Heart left ventricle (tissue), 13 donors: Measurements from ENCODE around the gene RNF175.

ENCODE experiments used
- POLR2A ChIP-seq, 2 donors: fragments of 450-650 bp; IDR thresholded peaks; one replicate each; pipeline ENCODE4 v1.6.1; 2017; ENCODE audit warnings: antibody characterized with exemption in 2 of 2, mild to moderate bottlenecking in 2 of 2, moderate library complexity in 2 of 2
- TF ChIP-seq, protein P1 (sequence below), 12 donors: fragments of 200-600 bp; sonication (generic) in 4 of 12; IDR thresholded peaks; one replicate each; pipeline versions ENCODE4 v1.5.0 to v1.8.0; 2018 to 2022; ENCODE audit warnings: antibody characterized with exemption in 12 of 12, mild to moderate bottlenecking in 5 of 12
- donor health status: ischemic (EF 13 %, LVEDD 7.1; RV severe dilation, severe dysfunction).
- donor health status: DM: no; HTN: yes; CAD: no.
- donor health status: DM: no; HTN: no; CAD: no.
- donor health status: ischemic (EF 25% LVEDD 6.9; RV normal size, moderate dysfunction).
- donor health status: ischemic (EF 25% LVEDD 5.7; RV mildly dilated, moderate dysfunction).
- donor health status: ischemic (EF 35%, LVEDD 5.7; RV mildly dilated, moderate dysfunction).
- donor health status: nonischemic (EF 11% LVEDD 7.7; RV severe dilation, severe dysfunction).
- donor health status: DM: yes; HTN: yes; CAD: no.
- donor health status: PGD.
- donor health status: ischemic (EF 29% LVEDD 5.4; RV normal size, mild dysfunction).
- donor health status: nonischemic (EF 23%, LVEDD 6.1; RV moderate dilation, normal function).

DNA sequence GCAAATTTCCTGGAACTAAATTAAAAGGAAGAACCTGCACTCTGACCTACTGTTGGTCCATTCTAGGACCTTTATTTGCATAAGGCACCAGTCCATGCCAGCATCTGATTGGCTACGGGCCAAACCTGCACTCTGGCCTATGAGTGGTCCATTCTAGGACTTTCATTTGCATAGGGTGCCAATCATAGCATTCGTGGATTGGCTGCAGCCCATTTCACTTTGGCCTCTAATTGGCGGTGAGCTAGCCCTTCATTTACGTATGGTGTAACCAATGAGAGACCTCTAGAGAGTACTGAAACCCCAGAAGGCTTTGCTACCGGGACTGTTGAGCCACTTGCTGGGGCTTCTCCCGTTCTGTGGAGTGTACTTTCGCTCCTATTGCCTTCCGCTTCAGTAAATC, 6.1 kb upstream of the RNF175 start:
- TF ChIP-seq, protein P1, sequence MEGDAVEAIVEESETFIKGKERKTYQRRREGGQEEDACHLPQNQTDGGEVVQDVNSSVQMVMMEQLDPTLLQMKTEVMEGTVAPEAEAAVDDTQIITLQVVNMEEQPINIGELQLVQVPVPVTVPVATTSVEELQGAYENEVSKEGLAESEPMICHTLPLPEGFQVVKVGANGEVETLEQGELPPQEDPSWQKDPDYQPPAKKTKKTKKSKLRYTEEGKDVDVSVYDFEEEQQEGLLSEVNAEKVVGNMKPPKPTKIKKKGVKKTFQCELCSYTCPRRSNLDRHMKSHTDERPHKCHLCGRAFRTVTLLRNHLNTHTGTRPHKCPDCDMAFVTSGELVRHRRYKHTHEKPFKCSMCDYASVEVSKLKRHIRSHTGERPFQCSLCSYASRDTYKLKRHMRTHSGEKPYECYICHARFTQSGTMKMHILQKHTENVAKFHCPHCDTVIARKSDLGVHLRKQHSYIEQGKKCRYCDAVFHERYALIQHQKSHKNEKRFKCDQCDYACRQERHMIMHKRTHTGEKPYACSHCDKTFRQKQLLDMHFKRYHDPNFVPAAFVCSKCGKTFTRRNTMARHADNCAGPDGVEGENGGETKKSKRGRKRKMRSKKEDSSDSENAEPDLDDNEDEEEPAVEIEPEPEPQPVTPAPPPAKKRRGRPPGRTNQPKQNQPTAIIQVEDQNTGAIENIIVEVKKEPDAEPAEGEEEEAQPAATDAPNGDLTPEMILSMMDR (IDR thresholded peaks at IDR 0.05) = no peak
- no peak for TF ChIP-seq POLR2A (IDR thresholded peaks at IDR 0.05)
